HG02571 (cell line): Measurements from ENCODE around the gene NTSR2.

Experiments
- ATAC-seq: cut with Tn5 transposase; IDR thresholded peaks from one replicate; pipeline ENCODE4 v1.9.1; 2021; ENCODE audit warnings: mild to moderate bottlenecking, moderate library complexity; ENCODE audit not compliant: unreplicated experiment

NTSR2 gene, protein sequence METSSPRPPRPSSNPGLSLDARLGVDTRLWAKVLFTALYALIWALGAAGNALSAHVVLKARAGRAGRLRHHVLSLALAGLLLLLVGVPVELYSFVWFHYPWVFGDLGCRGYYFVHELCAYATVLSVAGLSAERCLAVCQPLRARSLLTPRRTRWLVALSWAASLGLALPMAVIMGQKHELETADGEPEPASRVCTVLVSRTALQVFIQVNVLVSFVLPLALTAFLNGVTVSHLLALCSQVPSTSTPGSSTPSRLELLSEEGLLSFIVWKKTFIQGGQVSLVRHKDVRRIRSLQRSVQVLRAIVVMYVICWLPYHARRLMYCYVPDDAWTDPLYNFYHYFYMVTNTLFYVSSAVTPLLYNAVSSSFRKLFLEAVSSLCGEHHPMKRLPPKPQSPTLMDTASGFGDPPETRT

DNA sequence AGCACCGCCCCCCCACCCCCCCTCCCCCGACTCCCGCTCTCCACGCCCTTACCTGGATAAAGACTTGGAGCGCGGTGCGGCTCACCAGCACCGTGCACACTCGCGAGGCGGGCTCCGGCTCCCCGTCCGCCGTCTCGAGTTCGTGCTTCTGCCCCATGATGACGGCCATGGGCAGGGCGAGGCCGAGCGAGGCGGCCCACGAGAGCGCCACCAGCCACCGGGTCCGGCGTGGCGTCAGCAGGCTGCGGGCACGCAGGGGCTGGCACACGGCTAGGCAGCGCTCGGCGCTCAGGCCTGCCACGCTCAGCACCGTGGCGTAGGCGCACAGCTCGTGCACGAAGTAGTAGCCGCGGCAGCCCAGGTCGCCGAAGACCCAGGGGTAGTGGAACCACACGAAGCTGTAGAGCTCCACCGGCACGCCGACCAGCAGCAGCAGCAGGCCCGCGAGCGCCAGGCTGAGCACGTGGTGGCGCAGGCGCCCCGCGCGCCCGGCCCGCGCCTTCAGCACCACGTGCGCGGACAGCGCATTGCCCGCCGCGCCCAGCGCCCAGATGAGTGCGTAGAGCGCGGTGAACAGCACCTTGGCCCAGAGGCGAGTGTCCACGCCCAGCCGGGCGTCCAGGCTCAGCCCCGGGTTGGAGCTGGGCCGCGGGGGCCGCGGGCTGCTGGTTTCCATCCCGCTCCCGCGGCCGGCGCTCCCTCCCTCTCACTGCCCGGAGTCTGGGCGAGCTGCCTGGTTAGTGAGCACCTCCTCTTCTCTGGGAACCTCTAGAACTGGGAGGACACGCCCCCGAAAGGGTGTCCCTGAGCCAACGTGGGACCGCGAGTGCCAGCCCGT lies at the start of gene NTSR2:
Gene NTSR2, minus strand, starts transcription at position 742 of the 838 bp plus-strand sequence. Its CDS starts 66 bp downstream, at position 676.
- no peak for ATAC-seq

DNA sequence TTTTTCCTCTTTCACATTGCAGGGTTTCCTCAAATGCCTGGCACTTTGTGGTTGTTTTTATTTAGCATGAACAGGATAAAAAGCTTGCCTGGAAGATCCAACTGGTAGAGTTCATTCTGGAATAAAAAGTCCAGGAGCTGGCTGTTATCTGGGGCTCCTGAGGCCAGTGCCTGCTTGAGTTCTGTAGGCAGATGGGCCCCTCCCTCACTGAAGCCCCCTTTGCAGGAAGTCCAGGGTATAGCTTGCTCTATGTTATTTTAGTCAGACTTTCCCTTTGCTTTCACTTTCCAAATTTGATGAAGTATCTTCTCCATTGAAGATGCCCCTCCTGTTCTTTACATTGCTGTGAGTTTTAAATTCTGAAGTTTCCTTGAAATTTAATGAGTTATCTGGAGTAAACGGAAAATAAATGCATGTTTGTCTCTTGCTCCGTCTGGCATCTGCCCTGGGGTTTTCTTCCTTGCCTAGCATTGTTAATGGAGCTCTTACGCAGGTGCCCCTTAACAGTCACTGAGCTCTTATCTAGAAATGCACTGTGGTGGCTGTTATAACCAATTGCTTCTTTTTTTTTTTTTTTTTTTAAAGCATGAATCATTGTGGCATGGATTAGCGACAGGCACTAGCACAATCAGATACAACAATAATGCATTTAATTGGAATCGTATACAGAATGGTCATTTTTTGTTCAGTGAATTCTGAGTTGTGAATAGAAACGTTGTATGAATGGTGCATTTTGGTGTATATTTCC lies 49.4 kb upstream of the NTSR2 start:
- ATAC-seq = no peak

DNA sequence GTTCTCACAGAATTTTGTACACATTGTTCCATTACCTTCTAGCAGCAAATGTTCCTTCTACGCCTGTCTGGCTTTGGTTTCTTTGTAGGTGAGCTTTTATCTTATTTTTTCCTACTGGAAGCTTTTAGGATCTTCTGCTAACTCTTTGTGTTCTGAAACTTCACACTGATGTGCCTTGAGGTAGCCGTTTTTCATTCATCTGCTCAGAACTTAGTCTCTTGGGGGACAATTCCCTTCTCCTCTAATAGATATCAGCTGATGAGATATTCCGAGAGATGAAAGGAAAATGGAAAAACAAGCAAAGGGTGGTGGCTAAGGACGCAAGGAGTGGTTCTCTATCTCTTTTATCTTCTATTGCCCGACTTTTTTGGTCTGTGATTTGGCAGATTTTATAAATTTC lies 48.6 kb upstream of the NTSR2 start:
- ATAC-seq = no peak

DNA sequence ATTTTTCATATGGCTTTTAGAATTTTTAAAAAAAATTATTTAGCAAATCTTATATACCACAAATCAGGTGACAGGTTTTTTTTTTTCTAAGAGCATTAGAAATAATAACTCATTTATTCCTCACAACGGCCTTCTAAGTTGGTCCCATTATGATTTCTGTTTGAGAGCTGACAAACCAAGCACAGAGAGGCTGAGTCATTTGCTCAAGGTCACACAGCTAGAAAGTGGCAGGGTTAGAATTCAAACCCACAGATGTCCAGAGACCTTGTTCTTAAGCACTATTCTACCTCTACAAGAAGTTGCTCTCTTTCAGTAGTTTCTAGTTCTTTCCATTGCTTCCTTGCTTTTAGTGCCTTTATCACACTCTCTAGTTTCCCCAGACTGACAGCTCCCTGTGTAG lies 47.6 kb upstream of the NTSR2 start:
- ATAC-seq = no peak

DNA sequence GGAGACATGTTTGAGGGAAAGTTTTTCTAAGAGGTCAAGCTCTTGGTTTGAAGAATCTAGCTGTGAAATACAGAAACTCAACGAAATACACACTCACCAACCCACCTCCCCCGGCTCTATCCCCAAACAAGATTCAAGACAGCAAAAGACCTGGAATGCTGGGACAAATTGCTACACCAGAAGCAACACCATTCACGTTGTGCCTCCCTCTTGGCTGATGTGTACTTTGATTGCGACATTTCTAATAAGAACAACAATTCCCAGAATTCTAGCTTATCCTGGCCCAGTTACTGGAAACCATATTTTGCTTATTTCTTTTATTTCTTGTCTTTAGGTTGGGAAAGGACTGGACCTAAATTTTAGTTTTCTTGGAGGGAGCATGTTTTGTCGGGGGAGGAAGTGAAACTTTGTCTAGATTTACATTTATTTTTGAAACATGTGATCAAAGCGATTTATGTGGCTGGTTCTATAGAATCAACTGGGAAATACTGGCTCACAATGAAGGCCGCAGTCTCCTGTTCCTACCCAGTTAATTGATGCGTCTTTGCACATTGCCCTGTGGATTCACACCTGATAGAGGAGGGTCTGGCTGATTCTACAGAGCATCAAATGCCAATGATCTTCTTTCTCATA lies 46.8 kb upstream of the NTSR2 start:
- ATAC-seq = no peak

DNA sequence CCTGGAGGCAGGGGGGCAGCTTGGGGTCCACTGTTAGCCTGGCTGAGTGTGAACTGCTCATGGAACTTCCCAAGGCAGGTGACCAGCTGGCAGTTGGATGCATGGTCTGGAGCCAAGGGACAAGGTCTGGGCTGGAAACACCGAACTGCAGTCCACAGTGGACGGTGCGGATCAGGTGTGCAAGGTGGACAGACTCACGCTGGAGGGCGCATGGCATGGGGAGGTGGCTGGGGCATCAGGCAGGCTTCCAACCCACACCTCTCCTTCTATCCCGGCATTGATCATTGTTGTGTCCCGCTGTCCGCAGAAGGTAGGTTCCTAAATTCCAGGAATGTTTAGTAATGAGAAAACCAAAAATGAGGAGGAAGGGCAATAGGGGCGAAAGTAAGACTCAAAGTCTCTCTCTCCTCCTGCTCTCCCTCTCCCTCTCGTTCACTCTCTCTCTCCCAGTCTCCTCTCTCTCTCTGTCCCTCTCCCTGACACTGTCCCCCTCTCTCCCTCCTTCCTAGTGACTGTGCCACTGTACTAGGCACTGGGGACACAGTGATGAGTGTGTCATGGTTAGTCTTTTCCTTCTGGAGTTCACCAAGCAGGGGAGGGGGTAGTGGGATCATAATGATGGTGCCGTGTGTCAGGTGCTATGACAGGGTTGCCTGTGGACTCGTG lies 46.1 kb upstream of the NTSR2 start:
- no peak for ATAC-seq

DNA sequence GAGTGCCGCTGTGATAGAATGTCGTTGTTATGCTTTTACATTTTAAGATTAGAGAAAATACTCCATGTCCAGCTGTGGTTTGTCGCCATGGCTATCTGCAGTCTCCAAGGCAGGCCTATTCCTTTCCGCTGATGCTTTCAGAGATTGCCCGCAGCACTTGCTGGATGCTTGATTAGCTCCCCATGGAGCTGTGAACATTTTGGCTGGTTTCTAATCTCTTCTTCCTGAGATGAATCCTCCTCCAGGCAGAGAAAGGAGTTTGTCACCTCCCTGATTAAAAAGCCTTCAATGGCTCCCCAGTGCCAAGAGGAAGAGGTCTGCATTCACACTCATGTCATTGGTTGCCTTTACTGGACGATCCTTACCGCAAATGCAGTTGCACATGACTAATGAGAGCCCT lies 43.8 kb upstream of the NTSR2 start:
- no peak for ATAC-seq

DNA sequence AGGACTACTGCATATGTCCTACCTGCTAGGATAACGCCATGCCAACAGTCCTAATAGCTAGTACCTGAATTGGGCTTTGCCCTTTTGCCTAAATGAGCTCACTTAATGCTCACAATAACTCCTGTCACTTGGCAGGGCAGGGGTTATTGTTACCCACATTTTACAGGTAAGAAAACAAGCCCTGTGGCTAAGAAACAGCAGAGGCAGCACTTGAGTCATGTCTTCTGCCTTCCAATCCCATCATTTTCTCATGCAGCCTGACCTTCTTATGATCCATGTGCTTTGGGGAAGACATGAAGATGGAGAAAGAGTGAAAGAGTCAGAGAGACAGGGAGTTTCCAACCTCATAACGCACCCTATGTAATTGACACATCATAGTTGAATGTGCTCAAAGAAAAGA lies 42.9 kb upstream of the NTSR2 start:
- ATAC-seq = no peak

DNA sequence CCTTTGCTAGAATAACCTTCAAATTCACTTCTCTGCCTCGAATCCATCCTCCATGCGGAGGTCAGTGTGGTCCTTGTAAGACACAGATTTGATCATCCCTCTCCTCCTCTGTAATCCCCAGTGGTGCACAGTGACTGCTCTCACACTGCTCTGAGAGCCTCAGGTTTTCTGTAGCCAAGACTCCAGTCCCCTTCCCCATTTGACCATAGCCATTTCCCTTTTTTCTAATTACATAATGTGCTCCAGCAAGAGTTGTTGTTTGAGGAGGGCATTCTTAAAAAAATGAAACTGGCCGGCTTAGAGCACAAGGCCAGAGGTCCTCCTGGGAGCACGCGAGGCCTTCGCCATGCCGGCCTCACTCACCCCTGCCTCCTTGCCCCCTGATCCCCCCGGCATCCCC lies 41.8 kb upstream of the NTSR2 start:
- ATAC-seq = no peak

DNA sequence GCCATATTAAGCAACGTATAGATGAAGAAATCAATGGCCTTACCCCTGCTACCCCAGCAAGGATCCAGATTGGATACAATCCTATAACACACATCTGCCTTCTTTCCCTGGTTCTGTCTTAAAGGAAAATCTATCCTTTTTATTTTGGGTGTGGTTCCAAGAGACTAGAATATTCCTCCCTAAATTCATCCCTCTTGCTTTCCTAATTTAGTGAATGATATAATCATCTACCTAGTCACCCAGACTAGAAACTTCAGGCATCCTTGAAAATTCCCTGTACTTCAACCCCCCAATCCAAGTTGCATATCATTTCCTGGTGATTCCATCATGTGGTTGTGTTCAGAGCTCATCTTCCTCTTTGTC lies 41.3 kb upstream of the NTSR2 start:
- ATAC-seq = no peak

DNA sequence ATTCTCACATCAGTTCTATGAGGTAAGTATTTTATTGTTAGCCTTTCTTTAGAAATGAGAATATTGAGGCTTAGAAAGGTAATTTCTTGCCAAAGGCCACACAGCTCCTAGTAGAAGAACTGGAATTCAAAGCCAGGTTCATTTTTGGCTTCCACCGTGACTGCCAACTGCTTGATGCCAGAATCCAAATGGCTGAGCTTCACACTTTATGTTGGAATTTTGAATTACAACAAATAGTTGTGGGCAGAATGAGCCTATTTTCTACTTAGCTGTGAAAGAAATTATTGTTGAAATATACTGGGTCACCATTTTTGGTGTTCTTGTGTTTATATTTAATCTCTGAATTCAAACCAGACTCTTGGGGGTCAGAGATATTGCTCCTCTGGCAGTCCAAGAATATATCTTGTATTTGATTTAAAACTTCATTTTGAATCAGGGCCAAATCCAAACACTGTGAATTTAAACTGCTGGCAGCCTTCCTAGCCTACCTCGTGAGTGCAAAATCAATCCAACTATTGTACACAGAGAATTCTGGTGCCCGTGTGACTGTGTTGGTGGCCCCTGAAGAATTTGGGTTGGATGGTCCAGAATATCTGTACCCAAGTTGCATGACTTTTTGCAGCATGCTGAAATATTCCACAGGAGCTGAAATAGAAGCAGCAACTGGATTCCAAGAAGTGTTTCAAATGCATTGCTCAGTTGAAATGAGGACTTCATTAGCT lies 40.8 kb upstream of the NTSR2 start:
- no peak for ATAC-seq

DNA sequence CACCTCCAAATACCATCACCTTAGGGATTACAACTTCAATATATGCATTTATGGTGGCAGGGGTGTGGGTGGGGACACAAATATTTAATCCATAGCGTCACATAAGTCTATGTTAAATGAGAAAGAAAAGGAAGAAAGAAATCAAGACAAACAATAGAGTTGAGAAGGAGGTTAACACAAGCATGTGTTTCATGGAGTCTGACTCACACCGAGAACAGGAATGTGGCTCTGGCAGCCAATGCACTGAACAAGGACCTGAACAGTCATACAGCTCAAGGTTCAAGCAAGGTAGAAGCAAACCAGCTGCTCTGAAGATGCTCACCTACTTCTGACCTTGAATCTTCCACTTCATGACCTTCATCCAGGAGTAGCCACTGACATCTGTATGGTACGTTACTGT lies 40.2 kb upstream of the NTSR2 start:
- no peak for ATAC-seq

DNA sequence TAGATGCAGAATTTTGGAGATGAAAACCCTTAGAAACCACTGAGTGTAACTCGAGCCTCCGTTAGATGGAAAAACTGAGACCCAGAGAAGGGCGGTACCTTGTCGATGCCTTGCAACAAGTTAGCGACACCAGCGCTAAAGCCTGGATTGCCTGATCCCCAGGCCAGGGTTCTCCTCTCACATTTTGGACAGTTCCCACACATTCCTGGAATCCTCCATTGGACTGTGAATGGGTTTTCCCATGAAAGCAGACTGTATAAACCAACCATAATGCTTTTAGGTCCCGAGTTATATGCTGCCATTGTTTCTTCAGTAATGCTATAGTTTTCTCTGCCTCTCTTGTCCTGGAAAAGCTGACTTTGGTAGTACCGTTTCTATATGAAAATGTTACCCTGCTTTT lies 39.3 kb upstream of the NTSR2 start:
- ATAC-seq = no peak

DNA sequence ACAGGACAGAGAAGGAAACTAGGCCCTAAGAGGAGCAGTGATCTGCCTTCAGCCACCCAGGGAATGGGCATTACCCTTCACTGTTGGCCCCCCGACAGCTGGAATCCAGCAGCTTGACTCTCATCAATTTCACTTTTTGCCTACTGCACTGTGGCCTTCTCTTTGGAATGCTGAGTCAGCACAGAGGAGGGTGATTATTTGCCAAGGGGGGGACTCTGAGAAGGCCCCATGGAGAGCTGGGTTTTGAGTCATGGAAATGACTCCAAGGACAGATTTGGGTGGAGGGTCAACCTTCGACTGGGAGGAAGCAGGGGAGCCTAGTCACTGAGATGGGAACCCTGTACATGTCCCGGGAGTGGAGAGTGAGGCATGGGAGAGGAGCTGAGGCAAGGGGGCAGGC lies 38.1 kb upstream of the NTSR2 start:
- no peak for ATAC-seq

DNA sequence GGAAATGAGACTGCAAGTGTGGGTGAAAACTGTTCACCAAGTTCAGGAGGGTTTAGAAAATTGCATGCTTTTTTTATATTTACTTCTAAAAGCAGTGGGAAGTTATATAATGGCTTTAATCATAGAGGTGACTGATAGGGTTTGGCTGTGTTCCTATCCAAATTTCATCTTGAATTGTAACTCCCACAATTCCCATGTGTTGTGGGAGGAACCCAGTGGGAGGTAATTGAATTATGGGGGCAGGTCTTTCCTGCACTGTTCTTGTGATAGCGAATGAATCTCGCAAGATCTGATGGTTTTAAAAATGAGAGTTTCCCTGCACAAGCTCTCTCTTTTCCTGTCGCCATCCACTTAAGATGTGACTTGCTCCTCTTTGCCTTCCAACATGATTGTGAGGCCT lies 35.7 kb upstream of the NTSR2 start:
- ATAC-seq = no peak

DNA sequence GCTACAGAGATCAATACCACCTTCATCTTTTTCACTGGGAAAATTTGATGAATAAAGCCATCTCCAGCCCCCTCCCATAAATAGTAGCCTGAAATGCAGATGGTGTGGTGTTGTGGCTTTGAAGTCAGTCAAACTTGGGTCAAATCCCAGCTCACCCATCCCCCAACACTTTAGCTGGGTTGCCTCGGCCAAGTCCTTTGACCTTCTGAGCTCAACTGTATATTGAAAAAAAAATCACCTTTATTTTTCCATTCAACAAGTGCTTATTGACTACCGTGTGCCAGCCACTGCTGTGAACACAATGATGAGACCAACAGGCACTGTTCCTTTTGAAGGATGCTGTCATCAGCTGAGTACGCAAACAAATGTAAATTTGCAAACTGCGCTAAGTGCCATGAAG lies 35.1 kb upstream of the NTSR2 start:
- no peak for ATAC-seq

DNA sequence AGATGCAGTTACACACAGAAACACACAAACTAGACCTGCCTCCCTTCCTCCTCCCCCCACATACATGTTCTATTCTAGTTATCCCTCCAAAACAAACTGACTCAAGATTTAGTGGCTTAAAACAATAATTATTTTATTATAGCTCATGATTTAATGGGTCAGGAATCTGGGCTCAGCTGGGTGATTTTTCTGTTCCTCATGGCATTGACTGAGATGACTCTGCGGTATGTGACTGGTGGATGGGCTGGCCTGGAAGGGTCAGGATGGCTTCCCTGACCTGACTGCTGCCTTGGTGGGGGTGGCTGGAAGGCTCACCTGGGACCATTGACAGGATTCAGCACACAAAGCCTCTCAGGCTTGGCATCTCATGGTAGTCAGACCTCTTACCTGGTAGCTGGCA lies 33.7 kb upstream of the NTSR2 start:
- no peak for ATAC-seq

DNA sequence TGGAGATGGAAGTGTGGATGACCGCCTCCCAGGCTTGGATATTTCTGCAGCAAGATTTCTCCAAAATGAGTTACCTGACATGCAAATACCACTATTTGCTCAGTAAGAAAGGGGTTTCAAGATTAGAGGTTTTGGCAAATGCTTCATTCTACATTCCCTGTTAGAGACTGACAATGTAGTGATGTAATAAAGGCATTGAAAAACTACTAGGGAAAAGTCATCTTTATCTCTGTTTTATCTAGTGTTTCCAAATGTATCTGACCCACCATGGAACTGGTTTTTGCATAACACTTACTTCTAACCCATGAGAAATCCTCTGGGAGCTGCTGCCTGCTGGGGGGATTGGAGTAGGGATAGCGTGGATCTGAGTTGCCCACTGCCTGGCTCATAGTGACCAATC lies 33.0 kb upstream of the NTSR2 start:
- ATAC-seq = no peak

DNA sequence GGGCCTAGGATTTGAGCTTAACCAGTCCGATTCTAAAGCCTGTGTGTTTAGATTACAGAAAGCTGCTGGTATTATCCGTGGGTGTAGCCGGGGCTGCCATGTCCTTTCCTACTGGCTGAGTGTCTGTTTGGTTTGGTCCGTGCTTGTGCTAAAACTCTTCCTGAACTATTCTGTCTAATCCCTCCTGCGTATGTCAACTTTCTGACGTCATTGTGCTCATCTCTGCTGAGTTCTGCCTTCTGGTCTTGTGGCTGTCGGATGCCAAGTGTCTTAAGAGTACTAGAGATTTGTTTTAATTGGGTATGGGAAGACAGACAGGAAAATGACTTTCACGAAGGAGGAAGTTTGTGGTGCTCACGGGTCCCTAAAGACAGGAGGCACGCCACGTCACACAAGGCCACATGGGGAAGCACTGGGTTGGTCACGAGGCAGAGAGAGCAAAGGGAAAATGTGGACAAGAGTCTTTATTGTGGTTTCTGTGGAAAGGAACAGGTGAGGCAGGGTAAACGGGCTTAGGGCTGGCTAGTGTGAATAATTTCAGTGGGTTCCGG lies 31.8 kb upstream of the NTSR2 start:
- no peak for ATAC-seq

DNA sequence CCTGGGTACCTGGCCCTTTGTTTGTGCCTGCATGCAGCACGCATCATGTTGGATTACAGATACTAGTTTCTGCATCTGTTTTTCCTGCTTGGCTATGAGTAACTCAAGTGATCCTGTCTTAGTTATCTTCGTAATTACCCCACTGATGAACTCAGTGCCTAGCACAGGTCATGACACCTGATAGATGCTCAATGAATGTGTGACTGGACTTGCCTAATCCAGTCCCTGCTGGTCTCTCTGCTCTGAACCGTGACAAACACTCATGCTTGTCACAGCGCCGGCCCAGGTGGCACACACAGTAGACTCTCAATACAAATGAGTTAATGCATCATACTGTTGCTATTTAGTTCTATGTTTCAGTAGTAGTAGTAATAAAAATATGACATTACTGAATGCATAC lies 31.2 kb upstream of the NTSR2 start:
- ATAC-seq = no peak
